Panc1 (cell line): ENCODE data around the gene ZCRB1.

ENCODE experiments used
- POLR2AphosphoS5 ChIP-seq: IDR thresholded peaks from 2 replicates; pipeline ENCODE4 v1.6.1; 2012; ENCODE audit warnings: mild to moderate bottlenecking, low read depth, low read length, moderate library complexity
- REST ChIP-seq, 2 experiments: IDR thresholded peaks; 2 replicates each; pipeline ENCODE4 v1.6.1; 2011 to 2012; ENCODE audit warnings: low read depth in 2 of 2, control low read depth in 1 of 2, low read length in 1 of 2, mild to moderate bottlenecking in 1 of 2, moderate library complexity in 1 of 2; ENCODE audit not compliant: insufficient read depth in 1 of 2

DNA sequence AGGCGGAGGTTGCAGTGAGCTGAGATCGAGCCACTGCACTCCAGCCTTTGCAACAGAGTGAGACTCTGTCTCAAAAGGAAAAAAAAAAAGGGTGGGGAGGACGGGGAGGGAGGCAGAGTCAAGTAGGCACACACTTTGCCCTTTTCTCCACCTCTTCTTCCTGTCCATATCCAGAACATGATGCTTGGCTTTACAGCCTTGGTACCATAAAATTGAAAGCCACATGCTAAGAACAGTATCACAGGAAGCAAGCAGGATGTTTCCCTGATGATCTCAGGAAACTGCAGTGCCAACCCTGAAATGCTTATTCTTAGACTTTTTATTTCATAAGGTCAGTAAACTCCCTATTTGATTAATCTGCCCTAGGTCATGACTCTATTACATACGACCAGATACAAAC is 55.3 kb downstream of the ZCRB1 start:
- TF ChIP-seq POLR2AphosphoS5: no peak
- TF ChIP-seq REST (IDR thresholded peaks at IDR 0.05; ENCODE audit: insufficient read depth in 1 of 2, low read depth in 2 of 2, low read length in 1 of 2): no peak
